K562 (cell line): ENCODE data around the gene SLTM. TPM values are rescaled to one million over a fixed set of nuclear protein-coding genes. Genes with fewer than 3 reads are reported as not detected.

ENCODE experiments used
- CEBPG ChIP-seq, 3 experiments: fragments of 200-800 bp in 1 of 3; sonication (Bioruptor generic) in 1 of 3; sonication (generic) in 1 of 3; formaldehyde crosslinking in 1 of 3; IDR thresholded peaks in 2 of 3; conservative IDR thresholded peaks in 1 of 3; 2 replicates each; pipeline versions ENCODE4 v1.6.1 to v1.8.0; 2016 to 2022; ENCODE audit warnings: missing compliant biosample characterization in 2 of 3, missing genetic modification characterization in 2 of 3, mild to moderate bottlenecking in 1 of 3, missing genetic modification reagents in 1 of 3
- CTCF ChIP-seq, 3 experiments: IDR thresholded peaks in 2 of 3; conservative IDR thresholded peaks in 1 of 3; 2 replicates each; pipeline ENCODE4 v1.5.1; 2011 to 2012; ENCODE audit warnings: low read length in 3 of 3, mild to moderate bottlenecking in 3 of 3, control low read depth in 2 of 3, improper control_type of control experiment in 1 of 3, inconsistent platforms in 1 of 3, low read depth in 1 of 3, mixed read lengths in 1 of 3, moderate library complexity in 1 of 3; ENCODE audit not compliant: insufficient read depth in 2 of 3
- FOXJ3 ChIP-seq: sonication (generic); formaldehyde crosslinking; IDR thresholded peaks from 2 replicates; pipeline ENCODE4 v1.4.0; 2020; ENCODE audit warnings: mild to moderate bottlenecking, missing genetic modification reagents
- RAD21 ChIP-seq, 2 experiments: fragments of 250-450 bp in 1 of 2; fragments of 450-650 bp in 1 of 2; sonication (Bioruptor Pico) in 1 of 2; formaldehyde crosslinking in 1 of 2; IDR thresholded peaks in 1 of 2; conservative IDR thresholded peaks in 1 of 2; 2 replicates each; pipeline versions ENCODE4 v1.4.0 to v1.8.0; 2020 to 2022; ENCODE audit warnings: mild to moderate bottlenecking in 2 of 2, moderate library complexity in 1 of 2
- SLC30A9 ChIP-seq: fragments of 250-450 bp; sonication (Bioruptor Pico); IDR thresholded peaks from 2 replicates; pipeline ENCODE4 v1.8.0; 2022; ENCODE audit warnings: mild to moderate bottlenecking, moderate library complexity
- ZFP36 ChIP-seq: fragments of 150-350 bp; IDR thresholded peaks from 2 replicates; pipeline ENCODE4 v1.6.1; 2018; ENCODE audit warnings: low read length, low read depth; ENCODE audit not compliant: partially characterized antibody
- ZNF717 ChIP-seq: fragments of 250-450 bp; sonication (Bioruptor Pico); IDR thresholded peaks from 2 replicates; pipeline ENCODE4 v1.5.0; 2021
- polyA plus RNA-seq, 8 experiments: library from polyadenylated mRNA; depleted of rRNA in 4 of 8; stranded (reverse) in 5 of 8; unstranded in 3 of 8; fragments of >200 nt; fragmentation: Nextera tagmentation in 2 of 8; fragmentation: Illumina TruSeq in 1 of 8; extraction: Ambion mirVana in 2 of 8; extraction: Trizol in 1 of 8; gene quantifications; 2 replicates each; pipeline versions ENCODE4 v1.2.1 to v1.2.3, GENCODE V29; 2011 to 2014; ENCODE audit warnings: inconsistent platforms in 1 of 8, missing spikeins in 1 of 8
- total RNA-seq, 7 experiments: library from RNA; depleted of rRNA in 6 of 7; stranded (reverse); fragments of >200 nt in 6 of 7; fragmentation: Illumina TruSeq in 2 of 7; extraction: Trizol in 2 of 7; gene quantifications; 2 replicates each; pipeline versions ENCODE4 v1.2.1 to v1.2.3, GENCODE V29; 2011 to 2021; ENCODE audit warnings: low replicate concordance in 1 of 7
- TF ChIP-seq, protein P1 (sequence below), 2 experiments: fragments of 450-650 bp; formaldehyde crosslinking in 1 of 2; IDR thresholded peaks; 2 replicates each; pipeline versions ENCODE4 v1.4.0 to v1.6.1; 2014 to 2020; ENCODE audit warnings: mild to moderate bottlenecking in 2 of 2, borderline replicate concordance in 1 of 2, low read depth in 1 of 2
- TF ChIP-seq, protein P2 (sequence below): fragments of 450-650 bp; IDR thresholded peaks from 2 replicates; pipeline ENCODE4 v1.6.1; 2016
- TF ChIP-seq, protein P3 (sequence below): IDR thresholded peaks from 2 replicates; pipeline ENCODE4 v1.6.1; 2016; ENCODE audit warnings: missing genetic modification characterization, missing compliant biosample characterization

SLTM gene
- total and polyA plus RNA-seq, 9 of the 15 experiments (the other 6 are each of a cell fraction or from before 2014, with no cell fraction given) = 39.5 to 163 (median 102) TPM

GRCh38 chr15:58980351-58980939 lies 47.0 kb upstream of the SLTM start (continued):
- TF ChIP-seq, protein P1, sequence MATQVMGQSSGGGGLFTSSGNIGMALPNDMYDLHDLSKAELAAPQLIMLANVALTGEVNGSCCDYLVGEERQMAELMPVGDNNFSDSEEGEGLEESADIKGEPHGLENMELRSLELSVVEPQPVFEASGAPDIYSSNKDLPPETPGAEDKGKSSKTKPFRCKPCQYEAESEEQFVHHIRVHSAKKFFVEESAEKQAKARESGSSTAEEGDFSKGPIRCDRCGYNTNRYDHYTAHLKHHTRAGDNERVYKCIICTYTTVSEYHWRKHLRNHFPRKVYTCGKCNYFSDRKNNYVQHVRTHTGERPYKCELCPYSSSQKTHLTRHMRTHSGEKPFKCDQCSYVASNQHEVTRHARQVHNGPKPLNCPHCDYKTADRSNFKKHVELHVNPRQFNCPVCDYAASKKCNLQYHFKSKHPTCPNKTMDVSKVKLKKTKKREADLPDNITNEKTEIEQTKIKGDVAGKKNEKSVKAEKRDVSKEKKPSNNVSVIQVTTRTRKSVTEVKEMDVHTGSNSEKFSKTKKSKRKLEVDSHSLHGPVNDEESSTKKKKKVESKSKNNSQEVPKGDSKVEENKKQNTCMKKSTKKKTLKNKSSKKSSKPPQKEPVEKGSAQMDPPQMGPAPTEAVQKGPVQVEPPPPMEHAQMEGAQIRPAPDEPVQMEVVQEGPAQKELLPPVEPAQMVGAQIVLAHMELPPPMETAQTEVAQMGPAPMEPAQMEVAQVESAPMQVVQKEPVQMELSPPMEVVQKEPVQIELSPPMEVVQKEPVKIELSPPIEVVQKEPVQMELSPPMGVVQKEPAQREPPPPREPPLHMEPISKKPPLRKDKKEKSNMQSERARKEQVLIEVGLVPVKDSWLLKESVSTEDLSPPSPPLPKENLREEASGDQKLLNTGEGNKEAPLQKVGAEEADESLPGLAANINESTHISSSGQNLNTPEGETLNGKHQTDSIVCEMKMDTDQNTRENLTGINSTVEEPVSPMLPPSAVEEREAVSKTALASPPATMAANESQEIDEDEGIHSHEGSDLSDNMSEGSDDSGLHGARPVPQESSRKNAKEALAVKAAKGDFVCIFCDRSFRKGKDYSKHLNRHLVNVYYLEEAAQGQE (IDR thresholded peaks at IDR 0.05; ENCODE audit: borderline replicate concordance) = peak; percentile 43; the same call in 1 of the 2 replicates
- TF ChIP-seq, protein P1 (CRISPR knock-in tag; IDR thresholded peaks at IDR 0.05; ENCODE audit: low read depth) = no peak
- no peak for TF ChIP-seq SLC30A9
- TF ChIP-seq, protein P2, sequence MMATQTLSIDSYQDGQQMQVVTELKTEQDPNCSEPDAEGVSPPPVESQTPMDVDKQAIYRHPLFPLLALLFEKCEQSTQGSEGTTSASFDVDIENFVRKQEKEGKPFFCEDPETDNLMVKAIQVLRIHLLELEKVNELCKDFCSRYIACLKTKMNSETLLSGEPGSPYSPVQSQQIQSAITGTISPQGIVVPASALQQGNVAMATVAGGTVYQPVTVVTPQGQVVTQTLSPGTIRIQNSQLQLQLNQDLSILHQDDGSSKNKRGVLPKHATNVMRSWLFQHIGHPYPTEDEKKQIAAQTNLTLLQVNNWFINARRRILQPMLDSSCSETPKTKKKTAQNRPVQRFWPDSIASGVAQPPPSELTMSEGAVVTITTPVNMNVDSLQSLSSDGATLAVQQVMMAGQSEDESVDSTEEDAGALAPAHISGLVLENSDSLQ = peak; percentile 79
- TF ChIP-seq CEBPG (CRISPR knock-in tag; IDR thresholded peaks at IDR 0.05) = no peak
- TF ChIP-seq CEBPG (tag; conservative IDR thresholded peaks at IDR 0.05 in 1 of 2, IDR thresholded peaks at IDR 0.05 in 1 of 2) = peak; percentile 21 to 83; a peak in 2 of 4 replicates
- TF ChIP-seq ZFP36 = no peak
- no peak for TF ChIP-seq FOXJ3 (CRISPR knock-in tag)
- peak; percentile 75 to 82 for TF ChIP-seq RAD21 (CRISPR knock-in tag; conservative IDR thresholded peaks at IDR 0.05 in 1 of 2, IDR thresholded peaks at IDR 0.05 in 1 of 2)
- TF ChIP-seq, protein P3, sequence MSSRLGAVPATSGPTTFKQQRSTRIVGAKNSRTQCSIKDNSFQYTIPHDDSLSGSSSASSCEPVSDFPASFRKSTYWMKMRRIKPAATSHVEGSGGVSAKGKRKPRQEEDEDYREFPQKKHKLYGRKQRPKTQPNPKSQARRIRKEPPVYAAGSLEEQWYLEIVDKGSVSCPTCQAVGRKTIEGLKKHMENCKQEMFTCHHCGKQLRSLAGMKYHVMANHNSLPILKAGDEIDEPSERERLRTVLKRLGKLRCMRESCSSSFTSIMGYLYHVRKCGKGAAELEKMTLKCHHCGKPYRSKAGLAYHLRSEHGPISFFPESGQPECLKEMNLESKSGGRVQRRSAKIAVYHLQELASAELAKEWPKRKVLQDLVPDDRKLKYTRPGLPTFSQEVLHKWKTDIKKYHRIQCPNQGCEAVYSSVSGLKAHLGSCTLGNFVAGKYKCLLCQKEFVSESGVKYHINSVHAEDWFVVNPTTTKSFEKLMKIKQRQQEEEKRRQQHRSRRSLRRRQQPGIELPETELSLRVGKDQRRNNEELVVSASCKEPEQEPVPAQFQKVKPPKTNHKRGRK = 0 out of 2 replicates have a peak, but pooled peaks have one; percentile 11
- peak in 2 of 3 experiments; percentile 25 to 74; a peak in 4 of 6 replicates for TF ChIP-seq CTCF (IDR thresholded peaks at IDR 0.05 in 2 of 3, conservative IDR thresholded peaks at IDR 0.05 in 1 of 3; ENCODE audit: insufficient read depth in 2 of 3, low read depth in 1 of 3, low read length in 3 of 3)
- TF ChIP-seq ZNF717 = no peak
- TF ChIP-seq, all 486 proteins: peak for 12
